Thoracic aorta (tissue), 2 donors: ENCODE data around the gene CRYBG1. TPM values are rescaled to one million over a fixed set of nuclear protein-coding genes. Genes with fewer than 3 reads are reported as not detected.

ENCODE experiments used
- ATAC-seq: fragments of 150-250 bp; one replicate; pipeline ENCODE4 v1.8.0; 2017; ENCODE audit warnings: low read depth; ENCODE audit not compliant: insufficient number of reproducible peaks, low FRiP score
- DNase-seq: peaks from one replicate; pipeline ENCODE4 v3.0.0-alpha.2; 2020; ENCODE audit warnings: low spot score
- H3K27ac ChIP-seq, 2 donors: fragments of 200-600 bp; sonication (generic); 1 replicate in 1 of 2; 2 replicates in 1 of 2; pipeline ENCODE4 v1.5.1; 2016; ENCODE audit warnings: mild to moderate bottlenecking in 2 of 2, moderate library complexity in 2 of 2
- H3K27me3 ChIP-seq: fragments of 200-600 bp; sonication (generic); replicated peaks from 2 replicates; pipeline ENCODE4 v1.6.0; 2016; ENCODE audit warnings: mild to moderate bottlenecking; ENCODE audit not compliant: insufficient read depth
- H3K36me3 ChIP-seq: fragments of 200-600 bp; sonication (generic); one replicate; pipeline ENCODE4 v1.5.1; 2016
- H3K4me1 ChIP-seq, 2 donors: fragments of 200-600 bp; sonication (generic); 1 replicate in 1 of 2; 2 replicates in 1 of 2; pipeline versions ENCODE4 v1.5.1 to v1.6.0; 2016; ENCODE audit warnings: low read depth in 2 of 2, mild to moderate bottlenecking in 1 of 2; ENCODE audit not compliant: control insufficient read depth in 1 of 2
- H3K4me3 ChIP-seq: fragments of 200-600 bp; sonication (generic); 2 replicates; pipeline ENCODE4 v1.5.1; 2016; ENCODE audit warnings: mild to moderate bottlenecking
- H3K9me3 ChIP-seq: fragments of 200-600 bp; sonication (generic); 2 replicates; pipeline ENCODE4 v1.5.1; 2016
- CTCF ChIP-seq: fragments of 200-600 bp; sonication (generic); IDR thresholded peaks from one replicate; pipeline ENCODE4 v1.5.1; 2019; ENCODE audit warnings: antibody characterized with exemption
- total RNA-seq, 2 donors: library from RNA; depleted of rRNA; stranded (reverse); fragments of >200 nt; gene quantifications; one replicate each; pipeline versions ENCODE4 v1.1.0 to v1.2.3, GENCODE V29; 2016

Gene CRYBG1
- total RNA-seq, 2 donors from 2014 or later: 3.2 to 7.2 TPM

- Histone ChIP-seq H3K9me3 (no peaks in the 10 kb centered on the region), H3K27ac (no peak overlapping the region), H3K36me3 (peaks cover 7% of the 10 kb centered on the region), H3K4me1 (no peaks in the 10 kb centered on the region), H3K4me3 (no peak overlapping the region), H3K27me3 (no peaks in the 10 kb centered on the region)
- TF ChIP-seq CTCF: no peak
- DNase-seq: no peak
- ATAC-seq: no peak
Measured at GRCh38 chr6:106618324-106618723, 257.8 kb downstream of the CRYBG1 start.

GRCh38 chr6:106619223-106619622 is 258.7 kb downstream of the CRYBG1 start:
- H3K27ac ChIP-seq: no peak overlapping the region
- H3K4me3 ChIP-seq: no peak overlapping the region
- DNase-seq (no peak), ATAC-seq (no peak)
- no peaks in the 10 kb centered on the region for H3K27me3 ChIP-seq
- H3K4me1 ChIP-seq: no peaks in the 10 kb centered on the region
- H3K36me3 ChIP-seq: peaks cover 7% of the 10 kb centered on the region
- no peak for TF ChIP-seq CTCF
- H3K9me3 ChIP-seq: no peaks in the 10 kb centered on the region

GRCh38 chr6:106620931-106621672 is 260.6 kb downstream of the CRYBG1 start:
- no peaks in the 10 kb centered on the region for H3K4me1 ChIP-seq
- DNase-seq: no peak
- H3K27ac ChIP-seq: no peak overlapping the region
- H3K27me3 ChIP-seq: no peaks in the 10 kb centered on the region
- no peaks in the 10 kb centered on the region for H3K9me3 ChIP-seq
- no peak for TF ChIP-seq CTCF
- ATAC-seq: no peak
- H3K36me3 ChIP-seq: peaks cover 7% of the 10 kb centered on the region
- H3K4me3 ChIP-seq: no peak overlapping the region

Other genes starting within 250 kb of the CRYBG1 start
- 10 to 100 TPM; 28.4 to 30.1 TPM for gene ATG5, start 35.0 kb upstream of the CRYBG1 start, total RNA-seq